DND-41 (cell line): ENCODE measurements around the gene ACE.

Experiments used
- ATAC-seq: fragments of 200-7000 bp; cut with Tn5 transposase; 3 replicates; pipeline ENCODE4 v1.9.1; 2021; ENCODE audit warnings: low read depth; ENCODE audit not compliant: insufficient read depth
- DNase-seq: peaks from one replicate; pipeline ENCODE4 v3.0.0-alpha.2; 2020
- H2AFZ ChIP-seq: 2 replicates; pipeline ENCODE4 v1.6.0; 2012; ENCODE audit warnings: low read depth, low read length
- H3K27ac ChIP-seq: 2 replicates; pipeline ENCODE4 v1.5.1; 2012; ENCODE audit warnings: low read length, inconsistent platforms
- H3K27me3 ChIP-seq: fragments of 200-600 bp; sonication (generic); 2 replicates; pipeline ENCODE4 v1.6.0; 2012; ENCODE audit warnings: low read length, mild to moderate bottlenecking, inconsistent platforms; ENCODE audit not compliant: insufficient read depth, poor library complexity
- H3K36me3 ChIP-seq: 2 replicates; pipeline ENCODE4 v1.5.1; 2012; ENCODE audit warnings: low read length, inconsistent platforms; ENCODE audit not compliant: insufficient read depth
- H3K4me1 ChIP-seq: 2 replicates; pipeline ENCODE4 v1.5.1; 2012; ENCODE audit warnings: mild to moderate bottlenecking, low read length; ENCODE audit not compliant: insufficient read depth
- H3K4me2 ChIP-seq: 2 replicates; pipeline ENCODE4 v1.6.0; 2012; ENCODE audit warnings: mild to moderate bottlenecking, moderate library complexity, low read length, inconsistent platforms; ENCODE audit not compliant: insufficient read depth
- H3K4me3 ChIP-seq, 2 experiments: fragments of 200-600 bp in 1 of 2; shearing (Covaris generic) in 1 of 2; 2 replicates each; pipeline ENCODE4 v1.5.1; 2012 to 2016; ENCODE audit warnings: inconsistent platforms in 2 of 2, low read length in 2 of 2, mild to moderate bottlenecking in 2 of 2, low read depth in 1 of 2, moderate library complexity in 1 of 2
- H3K79me2 ChIP-seq: 2 replicates; pipeline ENCODE4 v1.6.0; 2012; ENCODE audit warnings: low read length, inconsistent platforms; ENCODE audit not compliant: insufficient read depth
- H3K9ac ChIP-seq: 2 replicates; pipeline ENCODE4 v1.6.0; 2012; ENCODE audit warnings: low read depth, mild to moderate bottlenecking, inconsistent platforms, low read length, moderate library complexity
- H3K9me3 ChIP-seq: 2 replicates; pipeline ENCODE4 v1.5.1; 2012; ENCODE audit warnings: low read length, moderate library complexity, mild to moderate bottlenecking, inconsistent platforms; ENCODE audit not compliant: insufficient read depth, severe bottlenecking
- H4K20me1 ChIP-seq: 2 replicates; pipeline ENCODE4 v1.6.0; 2012; ENCODE audit warnings: low read length; ENCODE audit not compliant: insufficient read depth
- CTCF ChIP-seq: IDR thresholded peaks from 2 replicates; pipeline ENCODE4 v1.5.1; 2012; ENCODE audit warnings: borderline replicate concordance, low read length, moderate library complexity, mild to moderate bottlenecking; ENCODE audit not compliant: poor library complexity, severe bottlenecking; ENCODE audit errors: extremely low read depth
- EZH2 ChIP-seq: IDR thresholded peaks from 3 replicates; pipeline ENCODE4 v1.6.1; 2012; ENCODE audit warnings: borderline replicate concordance, low read depth, mild to moderate bottlenecking, moderate library complexity, low read length, inconsistent platforms; ENCODE audit not compliant: severe bottlenecking

Gene ACE

GRCh38 chr17:63511331-63511730 lies 34.5 kb downstream of the ACE start:
- H3K79me2 ChIP-seq = no peaks in the 10 kb centered on the region
- DNase-seq (no peak), ATAC-seq (no peak)
- no peak overlapping the region for H3K4me3 ChIP-seq
- H3K36me3 ChIP-seq = no peaks in the 10 kb centered on the region
- no peak overlapping the region for H2AFZ ChIP-seq
- TF ChIP-seq CTCF (no peak), EZH2 (no peak)
- no peaks in the 10 kb centered on the region for H3K9me3 ChIP-seq
- no peaks in the 10 kb centered on the region for H3K27me3 ChIP-seq
- H3K4me2 ChIP-seq = no peak overlapping the region
- H4K20me1 ChIP-seq = peaks cover 8% of the 10 kb centered on the region
- H3K27ac ChIP-seq = no peak overlapping the region
- no peak overlapping the region for H3K9ac ChIP-seq
- H3K4me1 ChIP-seq = no peaks in the 10 kb centered on the region

GRCh38 chr17:63512388-63512787 lies 35.5 kb downstream of the ACE start:
- Histone ChIP-seq H3K4me3 (no peak overlapping the region), H3K27ac (no peak overlapping the region), H3K4me1 (no peaks in the 10 kb centered on the region), H3K36me3 (no peaks in the 10 kb centered on the region), H3K9ac (no peak overlapping the region), H3K4me2 (no peak overlapping the region), H4K20me1 (peaks cover 8% of the 10 kb centered on the region), H3K27me3 (no peaks in the 10 kb centered on the region), H2AFZ (no peak overlapping the region), H3K9me3 (no peaks in the 10 kb centered on the region), H3K79me2 (no peaks in the 10 kb centered on the region)
- no peak for DNase-seq
- ATAC-seq = no peak
- TF ChIP-seq EZH2 = no peak
- no peak for TF ChIP-seq CTCF

GRCh38 chr17:63512896-63513644 lies 36.2 kb downstream of the ACE start:
- Histone ChIP-seq H3K9me3 (no peaks in the 10 kb centered on the region), H4K20me1 (peaks cover 8% of the 10 kb centered on the region), H2AFZ (no peak overlapping the region), H3K79me2 (no peaks in the 10 kb centered on the region), H3K4me1 (no peaks in the 10 kb centered on the region), H3K4me3 (no peak overlapping the region), H3K27me3 (no peaks in the 10 kb centered on the region), H3K27ac (no peak overlapping the region), H3K4me2 (no peak overlapping the region), H3K36me3 (no peaks in the 10 kb centered on the region), H3K9ac (no peak overlapping the region)
- no peak for ATAC-seq
- no peak for DNase-seq
- TF ChIP-seq CTCF (no peak), EZH2 (no peak)
